ENCODE measurements around the gene TNFRSF25. TPM values are rescaled to one million over a fixed set of nuclear protein-coding genes. Genes with fewer than 3 reads are reported as not detected.

The TNFRSF25 gene
- total and polyA plus RNA-seq, 2 of the 8 experiments (the other 6 are each of a cell fraction or from before 2014, with no cell fraction given), result 10.7 to 19.5 TPM

DNA sequence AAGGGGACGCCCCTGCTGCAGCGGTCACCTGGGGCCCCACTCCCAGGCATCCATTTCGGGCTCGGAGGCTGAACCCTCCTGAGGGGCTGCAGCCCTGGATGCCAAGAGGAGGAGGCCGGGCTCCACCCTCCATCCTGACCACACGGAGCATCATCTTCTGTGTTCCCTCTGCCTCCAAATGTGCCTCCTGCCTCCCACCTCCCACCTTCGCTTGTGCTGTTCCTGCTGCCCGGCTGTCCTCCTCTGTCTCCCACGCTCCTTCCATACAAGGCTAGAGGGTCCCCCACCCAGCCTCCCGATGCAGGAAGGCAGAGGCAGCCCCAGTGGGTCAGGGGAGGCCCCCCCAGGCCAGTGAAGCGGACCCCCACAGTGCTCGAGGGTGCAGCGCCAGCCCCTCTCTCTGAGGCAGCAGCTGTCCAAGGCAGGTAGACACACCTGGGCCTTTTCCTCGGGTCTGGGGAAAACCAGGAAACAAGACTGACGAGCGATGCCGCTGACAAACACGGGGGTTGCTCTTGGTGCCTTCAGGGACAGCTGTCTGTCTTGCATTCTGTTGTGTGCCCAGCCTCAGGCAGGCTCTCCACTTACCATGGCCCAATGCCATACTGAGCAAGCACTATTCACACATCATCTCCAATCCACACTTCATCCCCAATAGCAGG lies 42.3 kb upstream of the TNFRSF25 start:
- POLR2A ChIA-PET (ENCODE audit: partially characterized antibody), result interaction anchor here (0.9 to 2.8 kb wide), 3 partner anchors 10 to 36 kb away, joined by 3 to 9 read pairs (median 3); no protein-coding TSS in a partner anchor
- Histone ChIP-seq H3K56ac (replicated peaks; ENCODE audit: insufficient read length, low read depth, low read length) (no peak overlapping the region), H4K91ac (replicated peaks; ENCODE audit: insufficient read length, low read length) (no peak overlapping the region), H2BK120ac (replicated peaks; ENCODE audit: low read depth, low read length) (no peak overlapping the region), H3K4me2 (ENCODE audit: insufficient read depth in 1 of 2, low read depth in 2 of 2, low read length in 2 of 2) (no peak overlapping the region), H4K8ac (ENCODE audit: extremely low read depth, insufficient read depth, low read length) (peak overlapping the region; percentile 74; the same call in 1 of the 2 replicates), H3K9ac (replicated peaks in 1 of 4; ENCODE audit: extremely low read depth in 1 of 4, low read depth in 3 of 4, low read length in 3 of 4) (no peak overlapping the region), H3K23me2 (ENCODE audit: low read depth, low read length) (no peaks in the 10 kb centered on the region), H3K14ac (ENCODE audit: insufficient read length) (no peak overlapping the region), H3K4me3 (ENCODE audit: extremely low read depth in 1 of 4, insufficient read depth in 2 of 4, low read depth in 3 of 4, low read length in 4 of 4) (no peak overlapping the region), H2AK5ac (ENCODE audit: low read depth, low read length) (no peak overlapping the region), H3K4me1 (replicated peaks in 1 of 4; ENCODE audit: control insufficient read depth in 3 of 4, insufficient read depth in 4 of 4, low read length in 3 of 4) (no peaks in the 10 kb centered on the region; a peak in 3 of 7 replicates), H3K27me3 (replicated peaks in 1 of 4; ENCODE audit: control insufficient read depth in 3 of 4, extremely low read depth in 1 of 4, insufficient read depth in 3 of 4, low read length in 3 of 4) (no peaks in the 10 kb centered on the region), H4K5ac (ENCODE audit: insufficient read length, low read depth, low read length) (no peak overlapping the region), H3K18ac (ENCODE audit: extremely low read depth, low read length) (no peak overlapping the region), H3K9me3 (ENCODE audit: insufficient read depth in 2 of 2, low read depth in 1 of 2, low read length in 1 of 2) (no peaks in the 10 kb centered on the region), H3K4ac (replicated peaks; ENCODE audit: insufficient read length, low read depth, low read length) (no peak overlapping the region), H3K27ac (ENCODE audit: low read depth, low read length) (no peak overlapping the region), H4K20me1 (replicated peaks in 1 of 2; ENCODE audit: control insufficient read depth in 1 of 2, insufficient read depth in 2 of 2, low read length in 2 of 2) (no peaks in the 10 kb centered on the region), H3K23ac (ENCODE audit: insufficient read length) (no peak overlapping the region), H2BK12ac (ENCODE audit: low read depth, low read length) (peak overlapping the region; percentile 1; the same call in 1 of the 2 replicates), H3K79me1 (ENCODE audit: low read depth, low read length) (no peaks in the 10 kb centered on the region; the same call in 1 of the 2 replicates), H2BK5ac (ENCODE audit: low read depth, low read length) (no peak overlapping the region), H2BK20ac (ENCODE audit: low read length) (no peak overlapping the region), H2AFZ (ENCODE audit: low read length) (no peak overlapping the region), H3K79me2 (ENCODE audit: control insufficient read depth in 1 of 2, insufficient read depth in 2 of 2, low read length in 2 of 2) (no peaks in the 10 kb centered on the region), H3K36me3 (ENCODE audit: control insufficient read depth in 2 of 4, insufficient read depth in 4 of 4, low read length in 3 of 4) (no peaks in the 10 kb centered on the region), H2BK15ac (ENCODE audit: low read length) (no peak overlapping the region)
- whole genome bisulfite sequencing, 2 experiments (ENCODE audit: extremely low coverage in 1 of 2, insufficient coverage in 1 of 2, insufficient read length in 1 of 2, insufficient replicate concordance in 2 of 2, low coverage in 1 of 2, low lambda C conversion rate in 2 of 2, missing lambda C conversion rate in 1 of 2), result 85% methylated on average over 16 of the region's 18 CpGs; no CpG with 5 or more reads in 1 of the 2 experiments
- FAIRE-seq (no peak), DNase-seq (ENCODE audit: low read depth in 1 of 2, low spot score in 2 of 2) (no peak)
- CTCF ChIA-PET (ENCODE audit: partially characterized antibody), result interaction anchor here (0.6 to 7.8 kb wide), 7 partner anchors 9 to 125 kb away, joined by 3 to 60 read pairs (median 3); partner anchors contain the start of gene PLEKHG5
- TF ChIP-seq CREB1 (IDR thresholded peaks at IDR 0.05) (no peak), KDM4A (IDR thresholded peaks at IDR 0.05; ENCODE audit: low read depth, low read length, severe bottlenecking) (no peak), BRCA1 (IDR thresholded peaks at IDR 0.05; ENCODE audit: low read depth, low read length) (no peak), KDM1A (IDR thresholded peaks at IDR 0.05; ENCODE audit: borderline replicate concordance, low read length) (no peak), ASH2L (IDR thresholded peaks at IDR 0.05; ENCODE audit: low read length) (no peak), GABPA (IDR thresholded peaks at IDR 0.05; ENCODE audit: borderline replicate concordance, insufficient read depth, low read length) (no peak), CTCF (IDR thresholded peaks at IDR 0.05; ENCODE audit: control extremely low read depth in 1 of 3, insufficient read depth in 1 of 3, low read depth in 1 of 3, low read length in 3 of 3) (no peak), SP2 (IDR thresholded peaks at IDR 0.05; ENCODE audit: low read length) (no peak), EGR1 (IDR thresholded peaks at IDR 0.05; ENCODE audit: borderline replicate concordance, low read depth, low read length) (no peak), RFX5 (IDR thresholded peaks at IDR 0.05; ENCODE audit: borderline replicate concordance, low read depth, low read length) (no peak), POU5F1 (IDR thresholded peaks at IDR 0.05; ENCODE audit: low read depth, low read length) (no peak)

Data from H1 (cell line).